ENCODE measurements around the gene CSN1S1. TPM values are rescaled to one million over a fixed set of nuclear protein-coding genes. Genes with fewer than 3 reads are reported as not detected.
"Not testable (repeated sequence)": the region's sequence is repeated elsewhere in the genome, so short reads cannot be mapped to it uniquely, and the experiment has no call there.

The CSN1S1 gene, protein sequence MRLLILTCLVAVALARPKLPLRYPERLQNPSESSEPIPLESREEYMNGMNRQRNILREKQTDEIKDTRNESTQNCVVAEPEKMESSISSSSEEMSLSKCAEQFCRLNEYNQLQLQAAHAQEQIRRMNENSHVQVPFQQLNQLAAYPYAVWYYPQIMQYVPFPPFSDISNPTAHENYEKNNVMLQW
- not detected for total RNA-seq

DNA sequence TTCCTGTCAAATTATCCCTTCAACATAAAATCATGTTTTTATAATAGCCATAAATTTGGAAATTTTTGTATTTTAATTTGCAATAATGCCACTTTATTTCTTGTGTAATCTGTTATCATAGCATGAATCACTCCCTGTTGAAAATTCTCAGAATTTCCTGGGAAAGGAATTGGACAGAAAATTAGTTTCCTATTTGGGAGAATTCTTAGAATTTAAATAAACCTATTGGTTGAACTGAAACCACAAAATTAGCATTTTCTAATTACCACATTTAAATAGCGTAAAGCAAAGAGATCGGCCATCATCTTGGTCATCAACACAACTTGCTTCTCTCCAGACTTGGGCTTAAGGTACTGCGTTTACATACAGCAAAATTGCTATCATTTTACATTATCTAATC, at the start of gene CSN1S1:
TSS of gene CSN1S1 (plus strand) at position 301 of the 400 bp plus-strand sequence. CDS start 1,488 bp downstream, outside the sequence.
- no peak for DNase-seq

DNA sequence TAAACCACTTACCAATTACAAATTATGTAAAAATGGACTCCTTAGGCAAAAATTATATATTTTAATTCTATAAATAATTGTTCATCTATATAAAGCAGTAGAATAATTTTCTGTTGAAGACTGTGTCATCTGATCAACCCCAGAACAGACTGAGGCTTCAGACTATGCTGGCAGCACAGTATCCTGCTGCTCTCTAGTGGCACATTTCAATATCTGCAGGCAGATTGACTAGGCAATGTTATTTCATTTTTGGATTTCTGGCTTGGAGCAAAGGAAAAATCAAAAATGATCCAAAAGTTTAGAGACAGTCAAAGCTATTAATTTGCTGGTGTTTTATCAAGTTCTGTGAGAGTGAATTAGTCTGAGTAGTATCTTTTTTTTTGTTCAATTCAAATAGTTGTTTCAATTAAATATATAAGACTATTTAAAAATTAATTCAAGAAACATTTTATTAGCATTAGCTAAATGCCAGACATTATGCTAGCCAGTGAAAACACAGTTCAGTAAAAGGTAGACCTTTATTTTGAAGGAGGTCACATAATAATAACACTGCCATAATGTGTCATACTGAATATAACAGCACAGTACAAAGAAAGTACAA, 49.6 kb upstream of the CSN1S1 start:
- peak; percentile 3 for DNase-seq

DNA sequence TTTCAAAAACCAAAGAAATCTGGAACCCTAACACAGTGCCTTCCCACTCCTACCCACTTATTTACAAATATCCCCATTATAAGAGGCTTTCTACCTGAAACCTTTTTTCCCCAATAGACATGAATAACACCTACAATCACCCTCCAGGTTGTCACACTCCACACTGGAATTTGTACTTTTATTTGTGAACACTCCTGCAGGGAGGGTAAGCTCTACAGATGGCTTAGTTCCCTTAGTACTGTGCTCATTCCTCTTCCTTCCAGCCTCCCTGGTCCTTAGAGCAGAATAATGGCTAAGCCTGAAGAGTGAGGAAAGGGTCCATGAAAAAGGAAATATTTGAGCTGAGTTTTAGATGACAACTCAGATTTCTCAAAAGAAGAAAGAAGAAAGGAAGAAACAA, 48.7 kb upstream of the CSN1S1 start:
- DNase-seq = no peak

DNA sequence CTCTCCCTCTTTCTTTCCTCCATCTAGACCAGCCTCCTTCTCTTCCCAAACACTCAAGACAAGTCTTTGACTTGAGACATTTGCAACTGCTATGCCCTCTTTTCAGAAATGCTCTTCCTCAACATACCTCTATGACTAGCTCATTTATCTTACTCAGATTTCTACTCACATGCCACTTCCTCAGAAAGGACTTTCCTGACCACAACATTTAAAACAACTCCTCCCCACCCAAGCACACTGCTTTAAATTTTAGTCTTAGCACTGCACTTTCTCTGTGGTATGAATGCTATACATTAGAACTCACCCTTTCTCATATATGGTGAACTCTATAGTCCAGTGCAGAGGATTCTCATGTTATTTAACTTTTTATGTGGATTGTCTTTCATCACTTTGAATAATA, 42.5 kb upstream of the CSN1S1 start:
- no peak for DNase-seq

DNA sequence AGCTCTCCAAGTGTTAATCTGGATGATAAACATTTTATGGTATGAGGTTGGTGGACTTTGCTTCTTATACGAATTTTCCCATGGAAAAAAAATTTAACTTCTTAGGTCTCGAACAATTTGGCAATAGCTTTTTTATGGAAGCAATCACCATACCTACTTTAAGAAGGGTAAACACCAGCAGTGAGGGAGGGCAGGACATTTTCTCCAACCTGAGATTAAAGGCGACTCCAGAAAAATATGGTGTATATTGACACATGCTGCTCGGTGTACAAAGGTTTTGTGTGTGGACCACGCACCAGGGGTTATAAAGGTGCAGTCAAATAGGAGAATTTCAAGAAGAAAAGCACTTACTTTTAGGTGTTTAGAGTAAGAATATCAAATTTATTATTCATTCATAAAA, 36.7 kb upstream of the CSN1S1 start:
- DNase-seq = no peak

DNA sequence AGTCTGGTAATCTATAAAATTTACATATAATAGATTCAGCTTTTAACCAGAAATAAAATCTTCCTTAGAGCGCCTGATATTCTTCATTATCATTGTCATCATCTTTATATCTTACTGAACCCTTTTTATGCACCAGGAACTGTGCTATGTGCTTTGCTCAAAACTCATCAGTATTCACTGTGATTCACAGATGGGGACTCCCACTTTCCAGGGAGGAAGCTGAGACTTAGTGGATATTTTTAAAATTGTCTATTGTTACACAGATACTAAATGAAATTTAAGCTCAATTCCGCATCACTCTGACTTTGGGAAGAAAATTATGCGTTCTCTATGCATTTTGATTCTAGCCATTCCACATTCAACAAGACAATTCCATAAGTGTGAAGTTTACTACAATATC, 36.1 kb upstream of the CSN1S1 start:
- DNase-seq = no peak

DNA sequence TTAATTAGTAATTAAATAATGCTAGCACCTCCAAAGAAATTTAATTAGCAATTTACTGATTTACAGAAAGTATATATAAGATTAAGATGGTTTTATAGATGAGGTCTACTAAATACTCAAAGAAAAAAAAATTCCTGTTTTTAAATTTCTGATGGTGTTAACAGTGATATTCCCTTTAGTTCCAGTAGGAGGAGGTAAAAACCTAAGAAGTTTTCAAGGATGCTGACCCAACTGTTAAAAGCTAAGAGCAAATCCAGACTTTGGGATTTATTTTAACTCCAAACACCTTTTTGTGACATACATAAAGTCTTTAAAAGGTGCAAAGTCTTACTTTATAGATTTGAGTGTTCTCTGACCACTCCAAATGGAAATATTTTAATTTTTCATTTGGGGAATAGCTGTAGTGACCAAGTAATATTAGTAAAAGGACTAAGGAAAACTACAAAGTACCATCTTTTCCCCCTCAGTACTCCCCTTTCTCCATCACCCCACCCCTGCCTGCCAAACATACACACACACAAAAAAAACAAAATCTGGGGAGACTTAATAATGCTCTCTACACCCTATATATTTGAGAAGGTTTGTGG, 34.2 kb upstream of the CSN1S1 start:
- no peak for DNase-seq

DNA sequence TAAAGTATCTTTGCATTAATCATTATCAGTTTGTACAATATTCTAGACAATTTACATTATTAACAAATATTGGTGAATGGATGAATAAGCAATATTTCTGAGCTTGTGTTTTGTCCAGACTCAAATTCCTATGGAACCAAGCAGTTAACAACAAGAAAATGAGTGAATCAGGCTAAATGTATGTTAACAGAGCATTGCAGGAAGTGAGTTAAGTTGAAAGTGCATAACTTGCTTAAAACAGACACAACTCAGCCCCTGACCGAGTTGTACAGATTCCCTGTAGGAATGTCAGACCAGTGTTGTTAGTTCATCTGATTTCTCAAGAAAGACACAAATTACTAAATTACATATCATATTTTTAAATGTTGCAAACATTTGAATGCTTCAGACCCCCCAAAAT, 23.7 kb upstream of the CSN1S1 start:
- no peak for DNase-seq

DNA sequence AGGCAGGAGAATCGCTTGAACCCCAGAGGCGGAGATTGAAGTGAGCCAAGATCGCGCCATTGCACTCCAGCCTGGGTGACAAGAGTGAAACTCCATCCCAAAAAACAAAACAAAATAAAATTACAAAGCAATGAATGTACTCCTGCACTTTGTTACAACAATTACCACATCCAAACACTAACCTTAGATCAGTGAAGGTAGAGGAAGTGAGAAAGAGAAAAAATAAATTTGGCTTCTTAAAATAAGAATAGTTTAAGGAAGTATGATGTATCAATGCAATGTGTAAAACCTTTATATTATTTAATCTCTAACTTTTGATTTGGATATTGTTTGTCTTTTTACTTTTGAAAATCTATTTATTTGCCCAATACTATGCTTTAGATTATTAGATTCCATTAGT, 21.7 kb upstream of the CSN1S1 start:
- DNase-seq = no peak

DNA sequence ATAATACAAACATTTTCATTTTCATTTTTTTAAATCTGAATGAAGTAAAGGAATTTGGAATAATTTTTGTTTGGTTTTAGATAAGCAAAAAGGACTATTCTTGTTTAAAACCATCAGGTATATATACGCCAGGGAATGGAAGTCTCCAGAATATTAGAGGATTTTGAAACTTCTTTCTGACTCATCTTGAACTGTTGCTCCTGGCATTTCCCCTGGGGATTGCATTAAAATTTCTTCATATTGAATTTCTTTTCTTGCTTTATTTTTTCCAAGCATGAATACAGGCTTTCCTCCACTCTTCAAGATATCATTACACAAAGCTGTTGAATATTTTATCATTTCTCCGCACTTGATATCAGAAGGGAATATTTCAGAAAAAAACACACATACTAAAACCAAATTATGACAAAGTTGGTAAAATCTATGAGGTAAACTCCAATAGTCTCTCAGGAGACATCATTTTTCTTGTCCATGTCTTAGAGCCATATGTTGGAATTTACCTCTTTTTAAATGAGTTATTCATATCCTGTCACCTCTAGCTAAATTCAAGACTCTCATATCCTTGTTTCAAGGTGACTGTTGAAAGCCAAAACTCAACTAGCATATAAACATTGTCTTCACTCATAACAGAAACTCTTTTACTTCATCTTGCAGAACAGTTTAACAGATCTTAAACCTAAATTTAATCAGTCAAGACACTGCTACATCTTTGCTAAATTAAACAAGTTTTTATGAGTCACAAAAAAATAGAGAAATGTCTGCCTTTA, 20.7 kb upstream of the CSN1S1 start:
- no peak for DNase-seq

DNA sequence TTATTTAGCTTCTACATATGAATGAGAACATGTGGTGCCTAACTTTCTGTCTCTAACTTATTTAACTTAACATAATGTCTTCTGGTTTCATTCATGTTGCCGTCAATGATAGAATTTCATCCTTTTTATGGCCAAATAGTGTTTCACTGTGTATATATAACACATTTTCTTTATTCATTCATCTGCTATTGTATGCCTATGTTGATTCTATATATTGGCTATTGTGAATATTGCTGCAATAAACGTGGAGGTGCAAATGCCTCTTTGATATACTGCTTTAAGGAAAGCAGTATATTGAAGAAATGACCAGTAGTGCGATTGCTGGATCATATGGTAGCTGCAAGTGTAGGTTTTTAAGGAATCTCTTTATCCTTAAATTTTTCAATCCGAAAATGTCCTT, 10.0 kb upstream of the CSN1S1 start:
- DNase-seq = no peak

DNA sequence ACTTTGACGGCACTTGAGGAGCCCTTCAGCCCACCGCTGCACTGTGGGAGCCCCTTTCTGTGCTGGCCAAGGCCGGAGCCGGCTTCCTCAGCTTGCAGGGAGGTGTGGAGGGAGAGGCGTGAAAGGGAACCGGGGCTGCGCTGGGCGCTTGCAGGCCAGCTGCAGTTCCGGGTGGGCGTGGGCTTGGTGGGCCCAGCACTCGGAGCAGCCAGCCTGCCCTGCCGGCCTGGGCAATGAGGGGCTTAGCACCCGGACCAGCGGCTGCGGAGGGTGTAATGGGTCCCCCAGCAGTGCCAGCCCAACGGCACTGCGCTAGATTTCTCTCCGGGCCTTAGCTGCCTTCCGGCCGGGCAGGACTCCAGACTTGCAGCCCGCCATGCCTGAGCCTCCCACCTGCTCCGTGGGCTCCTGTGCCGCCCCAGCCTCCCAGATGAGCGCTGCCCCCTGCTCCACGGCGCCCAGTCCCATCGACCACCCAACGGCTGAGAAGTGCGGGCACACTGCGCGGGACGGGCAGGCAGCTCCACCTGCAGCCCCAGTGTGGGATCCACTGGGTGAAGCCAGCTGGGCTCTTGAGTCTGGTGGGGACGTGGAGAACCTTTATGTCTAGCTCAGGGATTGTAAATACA, 7.0 kb upstream of the CSN1S1 start:
- not testable (repeated sequence) for DNase-seq

DNA sequence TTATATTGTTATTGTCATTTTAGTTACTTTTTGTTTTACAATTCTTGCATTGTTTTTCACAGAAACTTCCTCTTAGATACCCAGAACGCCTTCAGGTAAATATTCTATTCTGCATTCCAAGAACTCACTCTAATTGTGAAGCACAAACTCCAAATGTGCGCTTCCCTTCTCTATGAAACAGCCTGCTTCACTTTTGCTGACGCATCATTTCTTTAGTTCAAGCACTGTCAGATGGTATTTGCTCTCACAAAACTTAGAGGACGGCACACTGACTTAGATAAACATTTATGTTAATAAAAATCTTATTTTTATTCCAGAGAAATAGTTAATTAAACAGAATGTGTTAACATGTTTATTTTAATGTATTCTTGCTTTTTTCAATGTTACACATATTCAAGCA, 3.3 kb downstream of the CSN1S1 start:
- no peak for DNase-seq

DNA sequence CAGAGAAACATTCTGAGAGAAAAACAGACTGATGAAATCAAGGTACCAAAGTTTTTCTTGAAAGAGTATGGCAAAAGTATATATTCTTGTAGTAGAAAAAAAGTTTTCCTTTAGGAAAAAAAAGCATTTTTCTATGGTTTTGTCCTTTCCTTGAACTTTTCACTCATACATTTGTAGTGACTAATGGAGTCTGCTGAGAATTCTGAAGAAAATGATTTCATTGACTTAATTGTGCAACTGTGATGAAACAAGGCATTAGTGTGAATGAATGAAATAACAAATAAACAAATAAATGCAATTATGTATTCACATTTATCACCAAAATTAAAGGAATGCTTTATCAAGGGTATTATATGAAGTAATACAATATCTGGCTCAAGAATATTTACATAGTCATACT, 5.7 kb downstream of the CSN1S1 start:
- no peak for DNase-seq

DNA sequence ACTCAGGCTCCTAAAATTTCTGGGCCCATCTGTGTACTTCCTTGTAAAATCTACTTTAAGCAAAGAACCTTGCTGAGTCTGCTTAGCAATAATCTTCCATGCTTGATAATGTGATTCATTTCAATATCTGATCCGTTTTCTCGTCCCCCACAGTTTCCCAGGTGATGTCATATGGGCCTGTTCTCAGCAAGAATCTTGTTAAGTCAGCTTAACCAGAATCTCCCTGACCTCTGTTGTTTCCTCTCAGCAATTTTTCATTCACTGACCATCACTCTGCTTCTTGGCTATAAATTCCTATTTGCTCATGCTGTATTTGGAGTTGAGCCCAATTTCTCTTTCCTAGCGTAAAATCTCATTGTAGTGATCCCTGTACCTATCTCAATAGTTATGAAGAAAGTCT, 20.7 kb downstream of the CSN1S1 start:
- no peak for DNase-seq

DNA sequence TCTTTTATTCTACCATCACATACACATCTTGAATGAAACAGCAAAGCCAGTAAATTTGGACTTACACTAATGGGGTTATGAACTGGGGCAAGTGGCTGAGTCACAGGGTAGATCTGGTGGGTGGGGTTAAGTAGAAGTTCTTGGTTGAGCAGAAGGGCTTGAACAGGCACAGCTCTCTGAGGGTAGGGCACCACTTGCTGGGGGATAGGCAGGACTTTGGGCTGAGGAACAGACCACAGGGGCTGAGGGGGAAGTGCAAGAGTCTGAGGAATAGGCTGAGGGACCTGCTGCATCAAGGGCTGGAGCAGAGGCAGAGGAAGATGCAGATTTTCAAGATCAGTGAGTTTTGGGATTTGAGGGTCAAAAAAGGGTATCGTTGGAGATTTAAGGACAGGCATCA, 26.3 kb downstream of the CSN1S1 start:
- no peak for DNase-seq

DNA sequence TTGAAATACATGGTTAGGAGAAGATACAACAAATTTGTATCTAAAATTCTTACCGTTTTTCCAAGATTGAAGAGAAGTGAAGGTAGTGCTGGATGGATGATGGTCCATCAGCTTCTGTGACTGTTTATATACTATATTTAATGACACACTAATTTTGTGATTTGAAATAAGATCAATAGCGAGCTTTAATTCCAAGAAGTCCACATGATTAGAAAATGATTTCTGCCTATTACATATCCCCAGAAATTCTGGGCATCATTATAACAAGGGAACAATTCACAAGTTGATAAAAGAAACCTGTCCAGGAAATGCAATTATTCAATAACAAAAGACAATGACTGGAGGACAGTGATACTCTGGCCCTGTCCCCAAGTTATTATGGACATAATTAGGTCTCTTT, 34.8 kb downstream of the CSN1S1 start, which contains the start of gene CSN2:
TSS of gene CSN2 (minus strand) at position 101 of the 400 bp plus-strand sequence. CDS start 4,733 bp downstream, outside the sequence.
- DNase-seq = no peak

DNA sequence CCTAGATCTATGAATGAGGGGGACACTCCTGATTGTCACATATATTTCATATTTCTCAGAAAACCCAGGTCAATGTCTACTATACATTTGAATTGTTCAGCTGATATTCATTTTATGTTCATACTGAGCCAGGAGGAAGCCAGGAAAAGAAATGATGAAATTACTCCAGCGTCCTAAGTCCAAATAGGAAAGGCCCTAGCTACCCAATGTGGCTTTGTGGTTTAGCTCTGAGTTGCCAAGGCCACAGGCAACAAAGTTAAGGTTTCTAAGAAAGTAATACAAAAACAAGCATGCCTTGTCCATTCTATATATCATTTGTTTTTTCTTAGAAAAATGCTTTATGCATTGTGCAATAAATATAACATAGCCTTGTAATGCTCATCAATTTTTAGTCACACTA, 39.2 kb downstream of the CSN1S1 start:
- no peak for DNase-seq

DNA sequence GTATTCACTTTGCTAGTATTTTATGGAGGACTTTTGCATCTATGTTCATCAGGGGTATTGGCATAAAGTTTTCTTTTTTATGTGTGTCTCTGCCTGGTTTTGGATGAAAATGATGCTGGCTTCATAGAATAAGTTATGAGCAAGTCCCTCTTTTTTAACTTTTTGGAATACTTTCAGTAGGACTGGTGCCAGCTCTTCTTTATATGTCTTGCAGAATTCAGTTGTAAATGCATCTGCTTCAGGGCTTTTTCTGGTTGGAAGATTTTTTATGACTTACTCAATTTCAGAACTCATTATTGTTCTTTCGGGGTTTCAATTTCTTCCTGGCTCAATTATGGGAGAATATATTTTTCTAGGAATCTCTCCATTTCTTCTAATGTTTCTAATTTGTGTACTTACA, 43.8 kb downstream of the CSN1S1 start:
- no peak for DNase-seq

DNA sequence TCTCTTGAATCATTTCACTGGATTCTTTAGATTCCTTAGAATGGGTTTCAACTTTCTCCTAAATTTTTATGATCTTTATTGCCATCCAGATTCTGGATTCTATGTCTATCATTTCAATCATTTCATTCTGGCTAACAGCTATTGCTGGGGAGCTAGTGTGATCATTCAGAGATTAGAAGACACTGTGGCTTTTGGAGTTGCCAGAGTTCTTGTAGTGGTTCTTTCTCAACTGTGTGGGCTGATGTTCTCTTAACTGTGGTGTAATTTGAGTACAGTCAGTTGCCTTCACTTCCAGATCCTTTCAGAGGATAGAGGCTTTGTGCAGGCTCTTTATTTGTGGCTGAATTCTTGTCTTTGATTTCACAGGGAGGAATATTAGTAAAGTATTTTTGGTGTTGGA, 46.7 kb downstream of the CSN1S1 start:
- no peak for DNase-seq

DNA sequence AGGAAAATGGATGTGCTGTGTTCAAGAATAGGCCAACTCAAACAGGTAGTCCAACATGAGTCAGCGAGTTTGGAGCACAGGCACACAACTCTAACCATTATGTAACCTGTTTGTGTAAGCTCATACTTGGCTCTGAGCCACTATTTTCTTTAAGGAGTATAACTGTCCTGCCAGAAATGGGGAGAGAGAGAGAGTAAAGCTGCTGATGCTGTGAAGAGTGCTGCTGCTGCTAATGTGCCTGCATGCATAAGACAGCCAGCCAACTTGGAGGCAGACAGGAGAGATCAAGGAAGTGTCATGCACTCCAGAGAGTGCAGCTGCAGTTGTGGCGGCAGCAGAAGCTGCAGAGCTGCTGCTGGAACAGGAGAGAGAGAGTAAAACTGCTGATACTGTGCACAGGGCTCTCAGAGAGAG, 53.2 kb downstream of the CSN1S1 start:
- DNase-seq = no peak

DNA sequence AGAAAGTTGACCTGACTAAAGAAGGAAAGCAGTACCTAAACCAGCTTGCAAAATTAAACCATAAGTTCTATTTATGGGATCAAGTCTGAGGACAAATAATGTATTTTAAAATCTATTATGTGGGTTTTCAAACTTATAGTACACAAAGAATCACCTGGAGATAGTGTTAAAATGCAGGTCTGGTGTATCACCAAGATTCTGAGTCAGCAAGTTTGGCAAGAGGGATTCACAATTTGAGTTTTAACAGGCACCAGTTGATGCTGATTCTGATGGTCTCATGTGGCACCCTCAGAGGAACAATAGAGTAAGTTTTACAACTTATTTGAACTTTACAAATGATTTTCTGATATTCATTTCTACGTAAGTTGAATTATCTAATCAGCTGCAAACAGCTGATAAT, 55.8 kb downstream of the CSN1S1 start:
- no peak for DNase-seq

DNA sequence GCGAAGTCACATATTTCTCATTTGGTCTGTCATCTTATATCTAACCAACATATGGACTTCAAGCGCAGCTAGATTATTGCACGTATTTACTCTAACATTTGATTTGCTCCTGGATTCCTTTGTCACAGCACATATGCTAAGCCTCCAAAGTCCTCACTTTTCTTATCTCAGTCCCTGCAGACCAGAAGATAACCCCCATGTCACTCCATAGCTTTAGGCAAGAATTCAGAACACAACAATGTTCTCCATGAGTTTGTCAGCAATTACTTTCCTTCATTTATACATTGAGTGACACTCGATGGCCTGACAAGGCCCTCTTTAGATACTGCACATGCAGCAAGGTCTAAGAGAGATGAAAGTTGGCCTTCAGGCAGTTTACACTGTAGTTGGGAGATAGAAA, 60.1 kb downstream of the CSN1S1 start:
- no peak for DNase-seq
